Ovary (tissue), 9 donors: ENCODE data around the gene MS4A6A. TPM values are rescaled to one million over a fixed set of nuclear protein-coding genes. Genes with fewer than 3 reads are reported as not detected.

Source experiments
- DNase-seq, 5 donors: peaks; one replicate each; pipeline ENCODE4 v3.0.0-alpha.2; 2019 to 2020
- H3K27ac ChIP-seq, 2 donors: fragments of 200-600 bp; one replicate each; pipeline versions ENCODE4 v1.5.1 to v1.8.0; 2019 to 2022
- H3K27me3 ChIP-seq: fragments of 200-600 bp; one replicate; pipeline ENCODE4 v1.8.0; 2022
- H3K36me3 ChIP-seq: fragments of 200-600 bp; sonication (generic); one replicate; pipeline ENCODE4 v1.5.1; 2019
- H3K4me1 ChIP-seq: one replicate; pipeline ENCODE4 v1.8.1; 2013; ENCODE audit warnings: mild to moderate bottlenecking, moderate library complexity; ENCODE audit not compliant: insufficient read depth
- H3K4me3 ChIP-seq: fragments of 200-600 bp; sonication (generic); one replicate; pipeline ENCODE4 v1.5.1; 2017
- H3K9me3 ChIP-seq, 2 donors: fragments of 200-600 bp in 1 of 2; sonication (generic) in 1 of 2; one replicate each; pipeline versions ENCODE4 v1.5.1 to v1.8.1; 2013 to 2019; ENCODE audit warnings: mild to moderate bottlenecking in 1 of 2, moderate library complexity in 1 of 2
- EP300 ChIP-seq: sonication (generic); formaldehyde crosslinking; IDR thresholded peaks from one replicate; pipeline ENCODE4 v1.6.1; 2017; ENCODE audit warnings: antibody characterized with exemption
- POLR2A ChIP-seq: fragments of 450-650 bp; IDR thresholded peaks from one replicate; pipeline ENCODE4 v1.6.1; 2017; ENCODE audit warnings: antibody characterized with exemption, mild to moderate bottlenecking, moderate library complexity
- WGBS, 3 donors: extraction: QIAGEN DNeasy Blood & Tissue Kit in 1 of 3; methylation state at CpG; one replicate each; pipeline versions ENCODE4 v1.1.5 to v1.1.7; 2013 to 2017; 5-methylcytosine and 5-hydroxymethylcytosine counted together
- intact Hi-C, 4 donors: fragments of 100-400 bp; cut with DNase I; formaldehyde crosslinking; loops; one replicate each; pipeline versions ENCODE4 v1.11.0 to v1.15.1; 2022 to 2023
- polyA plus RNA-seq, 2 donors: library from polyadenylated mRNA; stranded (reverse); fragments of 200-250 nt in 1 of 2; fragments of 350-450 nt in 1 of 2; fragmentation: Illumina TruSeq in 1 of 2; extraction: RNeasy Lipid Tissue Mini Kit (QIAGEN cat#74804) in 1 of 2; gene quantifications; one replicate each; pipeline ENCODE4 v1.2.3, GENCODE V29; 2013 to 2014
- total RNA-seq, 7 donors: library from RNA; depleted of rRNA in 2 of 7; stranded (reverse); fragments of >200 nt in 2 of 7; fragmentation: NEBNext Ultra II Directional in 3 of 7; extraction: Animal tissue kit (Norgen Biotek cat#: 25700) in 3 of 7; gene quantifications; one replicate each; pipeline versions ENCODE4 v1.1.0 to v1.2.4, GENCODE V29; 2016 to 2023
- TF ChIP-seq, protein P1 (sequence below), 3 donors: fragments of 450-650 bp in 2 of 3; fragments of 200-600 bp in 1 of 3; IDR thresholded peaks; one replicate each; pipeline versions ENCODE4 v1.5.1 to v1.8.0; 2016 to 2022; ENCODE audit warnings: antibody characterized with exemption in 3 of 3, mild to moderate bottlenecking in 1 of 3
- donor health status: DM: no; HTN: no; CAD: no; lungs with moderate emphysema.
- donor health status: DM: no; HTN: no; CAD: no.
- donor health status: Bipolar disorder and iron deficiency.
- donor health status: DM: yes; HTN: yes; CAD: no.
- donor health status: DM: no; HTN: no; CAD: no.
- donor health status: DM: yes; HTN: yes; CAD: no.

The MS4A6A gene
- total and polyA plus RNA-seq, 9 donors: 8.1 to 150 (median 28.9) TPM

DNA sequence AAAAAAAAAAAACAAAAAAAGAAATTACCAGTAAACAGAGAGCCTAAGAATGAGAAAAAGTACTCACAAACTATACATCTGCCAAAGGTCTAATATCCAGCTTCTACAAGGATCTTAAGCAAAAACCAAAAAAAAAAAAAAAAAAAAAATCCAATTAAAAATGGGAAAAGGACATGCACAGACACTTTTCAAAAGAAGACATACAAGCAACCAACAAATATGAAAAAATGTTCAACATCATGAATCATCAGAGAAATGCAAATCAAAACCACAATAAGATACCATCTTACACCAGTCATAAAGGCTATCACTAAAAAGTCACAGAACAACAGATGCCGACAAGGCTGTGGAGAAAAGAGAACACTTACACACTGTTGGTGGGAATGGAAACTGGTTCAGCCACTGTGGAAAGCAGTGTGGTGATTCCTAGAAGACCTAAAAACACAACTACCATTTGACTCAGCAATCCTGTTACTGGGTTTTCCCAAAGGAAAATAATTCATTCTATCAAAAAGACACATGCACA lies 18.3 kb downstream of the MS4A6A start:
- TF ChIP-seq, protein P1, sequence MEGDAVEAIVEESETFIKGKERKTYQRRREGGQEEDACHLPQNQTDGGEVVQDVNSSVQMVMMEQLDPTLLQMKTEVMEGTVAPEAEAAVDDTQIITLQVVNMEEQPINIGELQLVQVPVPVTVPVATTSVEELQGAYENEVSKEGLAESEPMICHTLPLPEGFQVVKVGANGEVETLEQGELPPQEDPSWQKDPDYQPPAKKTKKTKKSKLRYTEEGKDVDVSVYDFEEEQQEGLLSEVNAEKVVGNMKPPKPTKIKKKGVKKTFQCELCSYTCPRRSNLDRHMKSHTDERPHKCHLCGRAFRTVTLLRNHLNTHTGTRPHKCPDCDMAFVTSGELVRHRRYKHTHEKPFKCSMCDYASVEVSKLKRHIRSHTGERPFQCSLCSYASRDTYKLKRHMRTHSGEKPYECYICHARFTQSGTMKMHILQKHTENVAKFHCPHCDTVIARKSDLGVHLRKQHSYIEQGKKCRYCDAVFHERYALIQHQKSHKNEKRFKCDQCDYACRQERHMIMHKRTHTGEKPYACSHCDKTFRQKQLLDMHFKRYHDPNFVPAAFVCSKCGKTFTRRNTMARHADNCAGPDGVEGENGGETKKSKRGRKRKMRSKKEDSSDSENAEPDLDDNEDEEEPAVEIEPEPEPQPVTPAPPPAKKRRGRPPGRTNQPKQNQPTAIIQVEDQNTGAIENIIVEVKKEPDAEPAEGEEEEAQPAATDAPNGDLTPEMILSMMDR (IDR thresholded peaks at IDR 0.05): no peak
- TF ChIP-seq EP300 (no peak), POLR2A (no peak)
- WGBS, 3 donors: 90 to 97% (median 96%) methylated on average over 1 of the region's 1 CpG
- intact Hi-C loops: no loop called here
- H3K36me3 ChIP-seq: no peaks in the 10 kb centered on the region
- no peaks in the 10 kb centered on the region for H3K9me3 ChIP-seq
- no peaks in the 10 kb centered on the region for H3K27me3 ChIP-seq
- no peak overlapping the region for H3K27ac ChIP-seq
- no peak for DNase-seq
- H3K4me3 ChIP-seq: no peak overlapping the region
- no peaks in the 10 kb centered on the region for H3K4me1 ChIP-seq

DNA sequence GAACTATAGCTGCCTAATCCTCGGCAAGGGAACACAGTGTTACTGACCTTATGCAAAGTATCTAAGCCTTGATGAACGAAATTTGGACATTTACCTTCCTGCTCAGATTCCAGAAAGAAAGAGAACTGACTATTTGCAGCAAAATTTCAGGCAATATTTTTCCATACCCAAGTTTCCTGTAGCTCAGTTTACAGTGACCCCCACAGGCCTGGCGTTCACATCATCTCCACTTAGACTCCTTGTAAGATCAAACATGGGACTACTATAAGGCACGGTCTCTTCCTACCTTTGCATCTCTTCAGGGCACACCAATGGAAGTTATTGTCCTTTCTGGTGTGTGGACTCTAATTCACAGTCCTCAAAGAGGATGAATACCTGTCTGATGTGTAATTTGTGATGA lies 21.1 kb downstream of the MS4A6A start:
- DNase-seq: no peak
- Histone ChIP-seq H3K36me3 (no peaks in the 10 kb centered on the region), H3K4me1 (no peaks in the 10 kb centered on the region), H3K4me3 (no peak overlapping the region), H3K27me3 (no peaks in the 10 kb centered on the region), H3K27ac (no peak overlapping the region), H3K9me3 (no peaks in the 10 kb centered on the region)
- WGBS, 3 donors: 75 to 85% (median 83%) methylated on average over 4 of the region's 4 CpGs
- intact Hi-C loops: no loop called here
- no peak for TF ChIP-seq POLR2A

DNA sequence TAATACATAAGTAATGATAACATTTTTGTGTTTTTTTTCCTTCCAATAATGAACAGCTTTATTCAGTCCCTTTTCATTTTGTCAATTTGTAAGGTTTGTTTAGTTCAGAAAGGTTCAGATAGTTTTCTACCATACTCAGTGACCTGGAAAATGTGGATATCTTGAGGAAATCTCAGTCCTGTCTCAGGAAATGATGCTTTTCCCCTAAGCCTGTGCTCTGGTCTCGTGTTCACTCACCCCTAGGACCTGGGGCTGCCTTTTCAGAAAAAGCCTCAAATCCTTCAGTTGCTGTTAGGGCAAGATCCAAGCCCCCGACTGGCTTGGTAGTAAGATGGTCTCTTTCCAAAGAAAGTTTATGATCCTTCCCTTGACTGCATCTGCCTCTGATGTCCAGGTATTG lies 21.8 kb downstream of the MS4A6A start:
- Histone ChIP-seq H3K27me3 (no peaks in the 10 kb centered on the region), H3K36me3 (no peaks in the 10 kb centered on the region), H3K9me3 (no peaks in the 10 kb centered on the region), H3K4me1 (no peaks in the 10 kb centered on the region), H3K4me3 (no peak overlapping the region), H3K27ac (no peak overlapping the region)
- TF ChIP-seq, protein P1 (IDR thresholded peaks at IDR 0.05): no peak
- TF ChIP-seq POLR2A (no peak), EP300 (no peak)
- WGBS, 3 donors: 86 to 90% (median 87%) methylated on average over 2 of the region's 2 CpGs
- DNase-seq: no peak
- intact Hi-C loops: no loop called here

DNA sequence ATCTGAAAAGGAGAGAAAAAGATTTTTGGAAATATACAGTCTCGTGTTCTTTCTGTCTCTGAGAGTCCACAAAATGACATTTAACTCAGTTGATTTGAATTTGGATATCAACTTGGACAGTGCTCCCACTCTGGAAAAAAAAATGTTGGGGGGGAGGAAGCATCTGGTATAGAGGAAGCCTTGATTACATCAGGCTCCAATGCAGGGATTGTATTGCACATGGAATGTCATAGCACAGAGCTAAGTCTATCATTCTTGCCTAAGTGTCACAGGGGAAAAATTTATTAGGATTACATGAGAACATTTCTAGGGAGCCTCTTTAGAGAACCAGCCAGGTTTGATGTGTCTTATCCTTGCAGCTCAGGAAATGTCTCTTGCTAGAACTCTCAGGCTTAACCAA lies 23.0 kb downstream of the MS4A6A start:
- Histone ChIP-seq H3K36me3 (no peaks in the 10 kb centered on the region), H3K4me1 (no peaks in the 10 kb centered on the region), H3K9me3 (no peaks in the 10 kb centered on the region), H3K27me3 (no peaks in the 10 kb centered on the region), H3K27ac (no peak overlapping the region), H3K4me3 (no peak overlapping the region)
- WGBS, 3 donors: 71 to 87% (median 80%) methylated on average over 1 of the region's 1 CpG
- DNase-seq: no peak
- intact Hi-C loops: no loop called here
- TF ChIP-seq POLR2A (no peak), EP300 (no peak)
- TF ChIP-seq, protein P1 (IDR thresholded peaks at IDR 0.05): no peak

DNA sequence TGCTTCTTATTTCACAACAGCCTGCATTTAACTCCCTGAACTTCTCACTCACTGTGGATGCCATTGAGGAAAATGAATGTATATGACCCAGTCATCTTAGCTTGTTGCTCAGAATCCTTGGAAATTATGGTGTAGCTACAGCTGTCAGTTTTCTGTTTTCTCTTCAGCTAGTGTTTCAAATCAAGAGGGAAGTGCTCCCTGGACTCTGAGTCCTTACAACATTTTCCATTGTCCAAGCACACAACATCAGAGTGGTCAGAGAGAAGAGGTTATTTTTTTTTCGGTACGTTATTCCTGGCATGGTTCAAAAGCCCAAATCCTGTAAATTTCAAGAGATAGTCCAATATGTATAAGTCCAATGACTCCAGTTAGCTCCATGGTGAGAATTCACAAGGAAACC lies 23.6 kb downstream of the MS4A6A start:
- intact Hi-C loops: no loop called here
- no peaks in the 10 kb centered on the region for H3K27me3 ChIP-seq
- H3K9me3 ChIP-seq: no peaks in the 10 kb centered on the region
- no peak for DNase-seq
- TF ChIP-seq, protein P1 (IDR thresholded peaks at IDR 0.05): no peak
- TF ChIP-seq EP300: no peak
- no peak for TF ChIP-seq POLR2A
- H3K4me3 ChIP-seq: no peak overlapping the region
- WGBS, 3 donors: 43 to 88% (median 45%) methylated on average over 2 of the region's 2 CpGs
- H3K4me1 ChIP-seq: no peaks in the 10 kb centered on the region
- H3K27ac ChIP-seq: no peak overlapping the region
- no peaks in the 10 kb centered on the region for H3K36me3 ChIP-seq
